LoVo (cell line): Measurements from ENCODE around the gene KTN1.

Source experiments
- DNase-seq: peaks from one replicate; pipeline ENCODE4 v3.0.0-alpha.2; 2016; ENCODE audit warnings: low spot score

KTN1 gene

DNA sequence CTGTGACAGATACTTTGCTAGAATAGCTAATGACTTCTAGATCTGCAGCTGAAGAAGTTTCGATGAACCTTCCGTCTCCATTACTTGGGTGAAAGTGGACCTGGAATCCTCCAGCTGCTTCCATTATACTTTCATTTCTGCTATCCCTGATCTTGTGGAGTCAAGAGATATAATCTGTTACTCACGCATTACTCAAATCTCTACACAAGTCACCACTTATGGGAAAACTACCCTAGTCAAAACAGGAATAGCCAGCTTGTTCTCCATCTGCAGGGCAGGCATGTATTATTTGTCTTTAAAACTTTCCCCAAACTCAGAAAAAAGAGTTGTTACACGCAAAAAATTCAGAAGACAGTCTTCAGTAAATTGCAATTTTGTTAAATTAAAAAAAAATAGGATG is 2.8 kb upstream of the KTN1 start:
- no peak for DNase-seq

DNA sequence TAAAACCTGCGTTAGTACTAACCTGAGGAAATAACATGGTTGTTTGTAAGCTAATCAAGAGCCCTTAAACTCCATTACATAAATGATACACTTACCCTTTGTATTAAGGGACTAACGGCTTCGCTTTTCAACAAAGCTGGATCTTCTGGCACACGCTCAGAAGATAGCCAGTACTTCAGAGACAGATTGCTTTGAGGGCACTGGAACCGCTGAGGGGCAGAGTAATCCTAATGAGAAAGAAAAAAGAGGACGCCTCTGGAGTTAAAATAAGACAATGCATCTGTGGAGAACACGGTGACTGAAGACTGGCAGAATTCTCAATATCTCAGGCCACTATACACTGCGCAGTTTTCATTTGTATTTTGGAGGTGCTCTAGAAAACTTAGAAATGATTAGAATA is 1.5 kb upstream of the KTN1 start:
- no peak for DNase-seq

DNA sequence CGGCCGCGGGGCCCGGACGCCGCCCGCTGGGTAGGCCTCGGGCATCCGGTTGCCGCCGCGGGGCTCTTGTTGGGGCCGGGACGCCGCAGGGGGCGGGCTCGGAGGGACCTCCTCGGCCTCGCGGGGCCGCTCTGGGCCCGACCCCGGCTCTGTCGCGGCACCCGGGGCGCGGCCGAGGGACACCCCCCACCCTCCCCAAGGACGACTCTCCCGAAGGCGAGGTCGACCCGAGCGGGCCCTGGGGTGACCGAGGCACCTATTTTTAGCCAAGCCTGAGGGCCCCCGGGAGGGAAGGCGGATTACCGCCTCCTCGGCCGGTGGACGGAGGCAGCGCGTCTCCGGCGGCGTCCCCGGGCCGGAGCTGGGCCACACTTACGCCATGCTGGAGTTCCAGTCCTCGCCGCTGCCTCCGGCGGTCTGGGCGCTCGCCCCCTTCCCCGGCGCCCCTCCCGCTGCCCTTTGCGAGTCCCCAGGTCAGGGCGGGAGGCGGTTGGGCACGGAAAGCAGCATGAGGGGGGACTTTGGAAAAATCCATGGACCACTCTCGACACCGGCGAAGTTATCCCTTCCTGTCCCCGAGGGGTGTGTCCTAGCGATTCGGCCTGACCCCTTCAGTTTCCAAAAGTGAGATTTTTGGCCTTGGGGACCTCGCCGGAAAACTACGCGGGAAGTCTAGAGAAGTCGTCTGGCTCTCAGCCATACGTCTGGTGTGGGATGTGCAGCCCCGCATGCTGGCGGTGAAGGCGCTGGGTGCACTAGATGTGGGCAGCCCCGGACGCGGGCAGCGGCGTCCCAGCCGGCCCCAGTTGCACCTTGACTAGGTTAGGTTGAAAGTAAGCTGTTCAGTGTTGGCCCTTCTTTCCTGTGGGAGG is 699 bp downstream of the KTN1 start:
- peak; percentile 32 for DNase-seq

DNA sequence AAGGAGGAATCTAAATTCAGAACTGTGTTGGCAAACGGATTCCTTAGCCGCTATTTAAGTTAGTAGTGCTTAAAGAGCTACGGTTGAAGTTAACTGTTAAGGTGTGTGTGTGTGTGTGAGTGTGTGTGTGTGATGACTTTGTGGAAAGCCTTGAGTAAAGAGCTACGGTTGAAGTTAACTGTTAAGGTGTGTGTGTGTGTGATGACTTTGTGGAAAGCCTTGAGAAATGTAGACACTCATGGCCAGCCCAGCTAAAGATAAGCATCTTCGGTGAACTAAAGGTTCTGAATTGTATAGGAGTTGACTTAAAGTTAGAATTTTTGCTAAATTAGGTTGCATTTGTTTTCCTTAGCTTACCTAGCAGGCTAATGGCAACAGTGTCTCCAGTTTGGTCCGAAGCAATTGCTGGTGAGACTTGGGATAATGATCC is 1.4 kb downstream of the KTN1 start:
- no peak for DNase-seq

DNA sequence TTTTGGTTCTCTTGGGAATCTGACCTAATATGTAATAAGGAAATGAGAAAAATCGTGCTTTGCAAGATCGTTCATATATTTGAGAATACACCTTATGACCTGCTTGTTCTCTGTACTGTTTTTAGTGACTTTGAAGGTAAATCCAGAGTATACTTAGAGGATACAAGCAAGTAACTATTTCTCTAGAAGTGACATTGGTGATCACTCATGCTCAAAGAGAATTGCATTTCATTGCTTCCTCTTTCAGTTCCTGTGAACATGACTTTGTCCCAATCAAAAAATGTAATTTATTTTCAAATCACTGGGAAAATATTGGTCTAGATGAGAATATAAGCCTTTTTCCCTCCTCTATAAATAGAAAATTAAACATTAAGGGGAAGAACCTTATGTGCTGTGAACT is 2.7 kb downstream of the KTN1 start:
- DNase-seq: no peak

DNA sequence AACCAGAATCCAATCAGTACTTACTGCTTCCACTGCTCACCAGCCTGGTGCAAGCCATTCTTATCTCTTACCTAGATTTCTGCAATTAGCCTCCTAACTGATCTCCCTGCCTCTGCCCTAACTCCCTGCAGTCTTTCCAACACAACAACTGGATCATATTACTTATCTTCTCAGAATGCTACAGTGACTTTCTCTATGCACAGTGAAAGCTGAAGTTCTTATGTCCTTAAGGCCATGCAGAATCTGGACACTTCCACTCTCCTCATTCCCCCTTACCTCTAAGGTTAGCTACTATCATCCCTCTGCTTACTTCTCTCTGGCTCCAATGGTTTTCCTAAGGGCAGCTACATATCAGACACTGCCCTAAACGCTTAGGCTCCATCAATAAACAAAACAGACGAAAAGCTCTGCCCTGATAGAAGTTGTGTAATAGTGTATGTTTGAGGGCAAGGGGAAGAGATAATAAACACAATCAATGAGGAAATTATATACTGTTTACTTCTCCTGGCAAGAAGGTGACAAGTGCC is 4.0 kb downstream of the KTN1 start:
- no peak for DNase-seq

DNA sequence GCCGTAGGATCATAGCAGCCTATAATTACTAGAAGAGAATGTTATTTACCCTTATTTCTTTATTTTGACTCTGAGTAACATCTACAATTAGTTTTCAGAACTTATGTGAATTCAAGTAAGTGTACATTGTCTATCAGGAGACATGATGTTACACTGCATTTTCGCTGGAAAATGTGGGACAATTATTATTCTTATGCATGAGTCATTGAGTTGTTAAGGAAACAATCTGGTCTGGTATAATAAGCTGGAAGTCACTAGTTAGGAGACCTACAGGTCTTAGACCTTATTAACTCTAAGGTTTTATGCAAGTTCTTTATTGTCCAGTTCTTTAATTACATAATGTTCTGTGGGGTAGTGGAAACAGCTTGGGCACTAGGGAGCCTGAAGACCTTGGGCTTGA is 5.8 kb downstream of the KTN1 start:
- DNase-seq: no peak

DNA sequence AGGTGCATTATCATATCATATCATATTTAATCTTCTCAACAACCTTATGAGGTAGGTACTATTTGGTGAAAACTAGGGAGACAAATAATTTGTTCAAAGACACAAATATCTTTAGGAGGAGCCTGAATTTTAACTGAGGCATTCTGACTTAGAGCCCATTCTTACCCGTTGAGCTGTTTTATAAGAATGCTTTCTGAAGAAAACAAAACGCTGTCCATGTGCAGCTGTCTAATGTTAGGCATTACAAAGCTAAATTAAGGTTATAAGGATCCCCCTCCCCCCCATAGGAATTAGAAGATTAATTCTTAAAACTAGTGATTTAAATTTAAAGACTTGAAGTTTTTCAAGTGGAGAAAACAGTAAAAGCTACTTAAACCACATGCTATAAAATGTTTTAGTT is 6.4 kb downstream of the KTN1 start:
- DNase-seq: no peak

DNA sequence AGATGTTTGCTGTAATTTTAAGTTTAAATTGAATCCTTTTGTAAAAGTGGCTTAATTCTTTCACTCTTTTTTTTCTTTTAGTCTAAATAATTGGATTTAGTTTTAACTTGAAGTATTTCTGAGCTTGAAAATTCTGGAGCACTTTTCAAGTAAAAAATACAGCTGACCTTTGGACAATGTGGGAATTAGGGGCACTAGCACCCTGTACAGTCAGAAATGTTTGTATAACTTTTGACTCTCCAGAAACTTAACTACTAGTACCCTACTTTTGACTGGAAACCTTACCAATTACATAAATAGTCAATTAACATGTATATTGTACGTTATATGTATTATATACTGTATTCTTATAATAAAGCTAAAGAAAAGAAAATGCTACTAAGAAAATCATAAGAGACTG is 7.8 kb downstream of the KTN1 start:
- no peak for DNase-seq

DNA sequence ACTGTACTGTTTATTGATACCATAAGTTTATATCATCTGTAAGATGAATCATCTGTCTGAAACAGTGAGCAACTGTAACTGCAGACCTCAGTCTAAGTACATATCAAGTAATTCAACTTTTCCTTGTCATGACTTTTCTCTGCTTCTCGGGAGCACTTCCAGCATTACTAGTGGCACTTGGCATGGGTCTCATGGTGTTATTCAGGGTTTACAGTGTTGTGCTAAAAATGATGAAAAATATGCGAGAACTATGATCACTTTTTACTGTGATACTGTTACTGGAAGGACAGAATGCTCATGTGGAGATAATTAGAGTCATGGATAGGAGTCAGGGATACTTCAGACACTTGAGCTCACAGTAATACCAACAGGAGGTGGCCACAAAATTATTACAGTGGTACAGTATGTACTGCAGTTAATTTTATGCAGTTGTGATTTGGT is 8.3 kb downstream of the KTN1 start:
- no peak for DNase-seq

DNA sequence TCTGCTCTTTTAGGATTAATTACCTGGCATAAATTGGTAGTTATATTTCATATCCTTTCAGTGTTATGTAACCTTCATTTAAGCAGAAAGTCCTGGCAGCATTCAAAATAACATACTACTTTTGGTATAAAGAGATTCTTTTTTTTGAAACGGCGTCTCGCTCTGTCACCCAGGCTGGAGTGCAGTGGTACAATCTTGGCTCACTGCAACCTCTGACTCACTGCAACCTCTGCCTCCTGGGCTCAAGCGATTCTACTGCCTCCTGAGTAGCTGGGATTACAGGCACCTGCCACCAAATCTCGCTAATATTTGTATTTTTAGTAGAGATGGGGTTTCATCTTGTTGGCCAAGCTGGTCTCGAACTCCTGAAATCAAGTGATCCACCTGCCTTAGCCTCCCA is 9.2 kb downstream of the KTN1 start:
- no peak for DNase-seq

DNA sequence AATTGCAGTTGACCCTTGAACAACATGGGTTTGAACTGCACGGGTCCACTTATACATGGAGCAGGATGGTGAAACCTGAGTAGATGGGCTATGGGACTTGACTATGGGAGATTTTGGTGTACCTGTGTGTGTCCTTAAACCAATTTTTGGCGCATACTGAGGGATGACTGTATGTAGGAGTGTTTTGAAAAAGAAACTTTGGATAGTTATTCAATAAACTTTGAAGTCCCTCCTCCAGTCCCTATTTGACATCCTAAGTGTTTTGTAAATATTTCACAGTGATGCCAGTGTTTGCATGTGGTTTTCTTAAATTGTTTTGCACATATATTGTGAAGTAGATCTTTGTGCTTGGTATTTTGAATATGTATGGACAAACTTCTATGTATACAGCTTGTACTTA is 12.4 kb downstream of the KTN1 start:
- DNase-seq: no peak

DNA sequence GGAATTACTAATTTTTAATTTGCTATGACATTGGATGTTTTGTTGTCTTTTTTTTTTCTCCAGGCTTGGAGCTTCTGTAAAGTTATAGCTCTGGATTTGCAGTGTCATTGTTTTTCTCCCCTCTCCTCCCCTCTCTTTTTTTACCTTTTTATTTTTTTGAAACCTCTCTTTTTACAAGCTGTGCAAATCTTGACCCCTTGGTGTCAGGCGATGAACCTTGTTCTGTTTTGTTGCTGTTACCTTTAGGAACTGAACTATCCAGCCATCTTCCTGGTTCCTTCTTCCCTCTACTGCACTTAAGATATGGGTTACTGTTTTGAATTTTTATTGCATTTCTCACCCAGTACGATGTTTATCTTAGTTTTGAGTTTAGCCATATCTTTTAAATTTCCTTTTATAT is 13.7 kb downstream of the KTN1 start:
- DNase-seq: no peak

DNA sequence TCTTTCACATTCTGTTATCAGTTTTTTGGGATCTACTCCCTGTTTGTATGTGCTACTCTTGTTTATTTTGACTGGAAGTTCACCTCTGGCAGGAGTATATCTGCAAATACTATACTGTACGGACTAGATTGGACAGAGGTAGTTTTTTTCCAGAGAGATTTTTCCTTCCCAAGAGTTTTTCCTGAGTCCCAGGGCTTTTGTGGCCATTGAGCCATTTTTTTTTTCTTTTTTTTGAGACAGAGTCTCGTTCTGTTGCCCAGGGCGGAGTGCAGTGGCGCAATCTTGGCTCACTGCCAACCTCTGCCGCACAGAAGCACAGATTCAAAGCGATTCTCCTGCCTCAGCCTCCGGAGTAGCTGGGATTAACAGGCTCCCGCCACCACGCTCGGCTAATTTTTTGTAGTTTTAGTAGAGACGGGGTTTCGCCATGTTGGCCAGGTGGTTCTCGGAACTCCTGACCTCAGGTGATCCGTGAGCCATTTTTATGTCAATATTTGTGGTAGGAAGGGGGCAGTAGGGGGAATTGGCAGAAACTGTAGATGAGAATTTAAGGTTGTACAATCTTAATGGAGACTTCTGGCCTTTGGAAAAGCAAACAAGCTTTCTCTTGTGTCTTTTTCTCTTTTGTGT is 19.4 kb downstream of the KTN1 start:
- peak; percentile 82 for DNase-seq

DNA sequence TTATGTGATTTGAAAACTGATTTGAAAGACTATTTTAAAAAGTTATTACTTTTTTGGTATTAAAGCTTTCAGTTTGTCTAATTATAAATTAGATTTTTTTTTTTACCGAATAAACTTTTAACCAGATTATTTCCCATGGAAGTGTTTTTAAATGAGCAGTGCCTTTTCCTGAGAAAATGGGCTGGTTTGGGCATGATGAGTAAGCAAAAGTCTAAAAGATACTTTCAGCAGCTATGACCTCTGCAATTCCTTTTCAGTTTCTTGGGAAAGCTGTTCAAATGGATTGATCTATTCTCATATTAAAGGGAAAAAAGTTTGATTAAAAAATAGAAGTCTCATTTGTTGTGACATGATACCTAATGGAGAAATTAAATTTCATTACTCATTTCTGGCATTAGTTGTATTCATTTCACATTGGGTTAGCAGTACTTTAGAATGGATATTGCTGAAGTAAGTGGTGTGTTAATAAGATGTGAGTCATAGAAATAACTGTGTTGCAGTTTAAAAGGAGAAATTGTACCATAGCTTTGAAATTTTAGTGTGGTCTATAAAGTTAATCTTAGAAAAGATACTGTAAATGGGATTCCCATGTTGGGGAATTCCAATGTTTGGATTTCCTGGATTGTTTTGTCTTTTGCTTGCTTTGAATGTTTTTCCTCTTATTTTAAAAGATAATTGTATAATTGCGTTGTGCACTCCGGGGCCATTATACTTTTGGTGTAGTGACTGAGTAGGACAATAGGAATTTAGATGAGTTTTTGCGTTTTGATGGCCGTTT is 21.0 kb downstream of the KTN1 start:
- DNase-seq: peak; percentile 31

DNA sequence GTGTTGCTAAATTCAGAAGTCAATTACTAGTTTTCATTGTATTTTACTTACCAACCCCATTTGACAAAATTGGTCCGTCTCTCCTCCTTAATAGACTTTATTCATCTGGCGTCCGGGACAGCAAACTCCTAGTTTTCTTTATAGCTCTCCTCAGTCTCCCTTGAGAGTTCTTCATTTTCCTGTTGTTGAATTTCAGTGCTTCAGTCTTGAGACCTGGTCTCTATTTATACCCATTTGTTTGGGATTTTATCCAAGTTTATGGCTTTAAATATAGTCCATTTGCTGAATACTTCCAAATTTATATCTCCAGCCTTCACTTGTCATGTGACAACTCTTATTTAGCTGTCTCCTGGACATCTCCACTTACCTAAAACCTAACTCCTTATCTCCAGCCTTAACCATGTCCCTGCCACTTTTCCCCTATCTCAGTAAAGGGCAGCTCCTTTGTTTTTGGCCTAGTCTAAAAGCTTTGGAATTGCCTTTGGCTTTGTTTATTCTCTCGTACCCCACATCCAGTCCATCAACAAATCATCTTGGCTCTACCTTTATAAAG is 23.5 kb downstream of the KTN1 start:
- DNase-seq: no peak

DNA sequence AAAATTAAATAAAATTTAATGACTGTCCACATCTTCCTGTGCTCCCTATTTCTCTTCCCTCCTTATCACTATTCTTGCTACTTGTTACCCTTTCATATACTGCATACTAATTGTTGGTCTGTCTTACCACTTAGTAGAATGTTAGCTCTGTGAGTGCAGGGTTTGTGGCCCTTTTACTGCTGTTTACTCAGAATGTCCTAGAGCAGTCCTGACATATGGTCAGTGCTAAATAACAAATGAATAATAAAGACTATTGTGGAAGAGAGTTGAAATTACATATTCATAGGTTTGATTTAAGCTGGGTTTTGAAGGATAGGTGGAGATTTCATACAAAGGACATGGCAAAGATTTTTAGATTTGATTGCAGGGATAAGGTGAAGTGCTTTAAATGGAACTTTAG is 24.5 kb downstream of the KTN1 start:
- DNase-seq: no peak

DNA sequence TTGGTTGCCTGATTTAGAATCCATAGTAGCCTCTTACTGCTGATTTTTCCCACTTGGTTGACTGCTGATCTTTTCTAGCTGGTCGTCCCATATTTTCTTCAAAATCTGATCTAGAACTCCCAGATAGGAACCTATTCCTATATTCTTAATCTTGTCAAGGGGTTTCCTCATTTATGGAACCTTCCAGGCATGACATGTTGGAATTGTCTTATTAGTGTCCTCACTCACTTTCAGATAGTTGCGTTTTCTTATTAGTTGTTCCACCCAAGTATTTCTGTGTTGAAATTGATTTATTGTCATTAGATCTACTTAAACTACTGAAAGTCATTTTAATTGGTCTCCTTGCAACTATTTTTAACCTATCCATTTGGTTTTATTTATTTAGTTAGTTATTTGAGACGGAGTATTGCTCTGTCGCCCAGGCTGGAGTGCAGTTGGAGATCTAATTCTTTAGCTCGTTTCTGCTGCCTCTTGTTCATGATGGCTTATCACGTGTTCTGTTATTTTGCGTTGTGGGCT is 25.0 kb downstream of the KTN1 start:
- DNase-seq: no peak

DNA sequence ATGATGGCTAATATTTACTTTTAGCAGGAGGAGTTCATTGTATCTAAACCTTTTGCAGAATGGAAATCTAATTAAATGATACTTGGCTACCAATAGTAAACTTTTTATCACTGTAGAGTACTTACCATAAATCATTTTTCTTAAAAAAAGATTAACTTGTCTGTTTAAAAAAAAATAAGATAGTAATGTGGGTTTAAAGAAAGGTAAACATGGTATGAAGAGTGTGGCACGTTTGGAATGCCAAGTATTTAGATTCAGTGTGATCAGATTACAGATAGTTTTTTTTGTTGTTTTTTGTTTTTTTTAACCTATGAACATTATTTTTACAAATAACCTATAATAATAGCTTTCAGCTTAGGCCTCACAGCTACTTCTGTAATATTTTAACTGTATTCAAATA is 25.8 kb downstream of the KTN1 start:
- peak; percentile 32 for DNase-seq

DNA sequence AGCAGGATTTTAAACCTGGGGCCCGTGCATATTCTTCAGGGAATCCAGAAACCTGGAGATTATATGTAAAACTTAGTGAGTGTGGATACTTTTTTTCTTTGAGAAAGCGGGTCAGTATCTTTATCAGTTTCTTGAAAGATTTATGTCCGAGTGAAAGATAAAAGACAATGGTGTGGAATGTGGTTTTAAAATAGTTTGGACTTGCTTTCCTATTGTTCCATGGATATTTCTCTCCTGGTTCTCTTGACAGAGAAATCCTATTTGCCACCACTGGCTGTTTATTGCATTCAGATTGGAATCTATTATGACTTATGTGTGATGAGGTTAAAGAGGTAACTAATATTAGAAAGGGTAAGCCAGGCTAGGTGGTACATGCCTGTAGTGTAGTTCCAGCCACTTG is 27.4 kb downstream of the KTN1 start:
- no peak for DNase-seq

DNA sequence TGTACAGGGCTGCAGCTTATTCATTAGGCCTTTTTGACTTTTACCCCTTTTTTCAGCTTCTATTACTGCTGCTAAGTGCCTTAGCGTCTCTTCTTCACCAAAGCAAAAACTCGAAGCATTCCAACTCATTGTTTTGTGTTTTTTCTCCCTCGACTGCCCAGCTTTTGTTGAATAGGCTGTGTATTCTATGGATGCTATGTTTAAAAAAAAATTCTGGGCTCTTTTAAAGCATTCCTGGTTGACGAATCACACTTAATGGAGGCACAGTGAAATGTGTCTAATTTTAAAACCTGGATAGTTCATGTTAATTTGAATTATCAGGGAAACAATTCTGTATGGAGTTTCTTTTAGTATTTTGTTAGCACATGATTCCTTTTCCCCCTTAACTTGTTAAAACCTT is 29.7 kb downstream of the KTN1 start:
- no peak for DNase-seq

DNA sequence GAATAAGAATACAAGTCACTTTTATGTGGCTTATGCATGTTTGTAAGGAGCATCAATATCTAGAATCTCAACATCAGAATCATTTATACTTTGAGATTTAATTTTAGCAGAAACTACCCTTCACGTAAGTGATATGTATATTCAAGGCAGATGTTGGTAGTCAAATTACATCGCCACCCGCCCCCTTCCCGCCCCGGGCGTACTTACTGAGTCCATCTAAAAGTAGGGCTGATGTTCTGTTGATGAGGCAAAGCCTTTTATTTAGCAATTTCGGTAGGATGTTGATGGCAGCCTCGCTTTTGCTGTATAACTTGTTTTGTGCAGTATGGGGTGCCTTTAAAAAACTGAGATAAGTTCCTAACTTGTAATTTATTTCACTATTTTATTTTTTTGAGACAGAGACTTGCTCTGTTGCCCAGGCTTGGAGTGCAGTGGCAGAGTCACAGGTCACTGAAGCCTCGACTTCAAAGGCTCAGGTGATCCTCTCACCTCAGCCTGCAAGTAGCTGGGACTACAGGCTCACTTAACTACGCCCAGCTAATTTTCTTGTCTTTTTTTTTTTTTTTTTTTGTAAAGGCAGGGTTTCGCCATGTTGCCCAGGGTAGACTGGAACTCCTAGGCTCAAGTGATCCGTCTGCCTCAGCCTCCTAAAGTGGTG is 30.8 kb downstream of the KTN1 start:
- no peak for DNase-seq
